ENCODE results near the gene ZNF503.

The ZNF503 gene

GRCh38 chr10:75434291-75434690 is 32.7 kb upstream of the ZNF503 start:
- Histone ChIP-seq H3K9me3 (ENCODE audit: insufficient read depth, low read length) (no peaks in the 10 kb centered on the region), H3K4me3 (ENCODE audit: low read length) (no peak overlapping the region), H3K36me3 (replicated peaks; ENCODE audit: low read depth, low read length) (no peaks in the 10 kb centered on the region), H3K27ac (ENCODE audit: low read length) (no peak overlapping the region), H4K20me1 (ENCODE audit: insufficient read depth, low read length) (no peaks in the 10 kb centered on the region), H3K9ac (ENCODE audit: low read length) (no peak overlapping the region), H3K4me1 (ENCODE audit: low read length) (no peaks in the 10 kb centered on the region), H3K4me2 (ENCODE audit: low read length) (no peak overlapping the region), H3K79me2 (ENCODE audit: low read length) (no peaks in the 10 kb centered on the region), H3K27me3 (ENCODE audit: low read depth, low read length) (no peaks in the 10 kb centered on the region; the same call in 1 of the 2 replicates), H2AFZ (ENCODE audit: low read depth, low read length) (no peak overlapping the region)
- TF ChIP-seq EZH2phosphoT487 (IDR thresholded peaks at IDR 0.05; ENCODE audit: low read depth): no peak
- TF ChIP-seq CTCF (IDR thresholded peaks at IDR 0.05; ENCODE audit: low read depth, low read length): no peak

- Histone ChIP-seq H3K27ac (ENCODE audit: low read length) (no peak overlapping the region), H3K36me3 (replicated peaks; ENCODE audit: low read depth, low read length) (no peaks in the 10 kb centered on the region), H3K27me3 (ENCODE audit: low read depth, low read length) (no peaks in the 10 kb centered on the region; the same call in 1 of the 2 replicates), H3K79me2 (ENCODE audit: low read length) (no peaks in the 10 kb centered on the region), H3K4me2 (ENCODE audit: low read length) (no peak overlapping the region), H2AFZ (ENCODE audit: low read depth, low read length) (no peak overlapping the region), H3K4me1 (ENCODE audit: low read length) (no peaks in the 10 kb centered on the region), H4K20me1 (ENCODE audit: insufficient read depth, low read length) (no peaks in the 10 kb centered on the region), H3K9me3 (ENCODE audit: insufficient read depth, low read length) (no peaks in the 10 kb centered on the region), H3K4me3 (ENCODE audit: low read length) (no peak overlapping the region), H3K9ac (ENCODE audit: low read length) (no peak overlapping the region)
- no peak for TF ChIP-seq EZH2phosphoT487 (IDR thresholded peaks at IDR 0.05; ENCODE audit: low read depth)
- TF ChIP-seq CTCF (IDR thresholded peaks at IDR 0.05; ENCODE audit: low read depth, low read length): no peak
Measured at GRCh38 chr10:75433216-75433615, 31.7 kb upstream of the ZNF503 start.

- Histone ChIP-seq H2AFZ (ENCODE audit: low read depth, low read length) (no peak overlapping the region), H3K4me1 (ENCODE audit: low read length) (no peaks in the 10 kb centered on the region), H3K4me2 (ENCODE audit: low read length) (no peak overlapping the region), H4K20me1 (ENCODE audit: insufficient read depth, low read length) (no peaks in the 10 kb centered on the region), H3K9ac (ENCODE audit: low read length) (no peak overlapping the region), H3K79me2 (ENCODE audit: low read length) (no peaks in the 10 kb centered on the region), H3K27me3 (ENCODE audit: low read depth, low read length) (no peaks in the 10 kb centered on the region; the same call in 1 of the 2 replicates), H3K4me3 (ENCODE audit: low read length) (no peak overlapping the region), H3K9me3 (ENCODE audit: insufficient read depth, low read length) (no peaks in the 10 kb centered on the region), H3K36me3 (replicated peaks; ENCODE audit: low read depth, low read length) (no peaks in the 10 kb centered on the region), H3K27ac (ENCODE audit: low read length) (no peak overlapping the region)
- no peak for TF ChIP-seq EZH2phosphoT487 (IDR thresholded peaks at IDR 0.05; ENCODE audit: low read depth)
- TF ChIP-seq CTCF (IDR thresholded peaks at IDR 0.05; ENCODE audit: low read depth, low read length): no peak
Measured at GRCh38 chr10:75432763-75433162, 31.2 kb upstream of the ZNF503 start.

- TF ChIP-seq EZH2phosphoT487 (IDR thresholded peaks at IDR 0.05; ENCODE audit: low read depth): no peak
- TF ChIP-seq CTCF (IDR thresholded peaks at IDR 0.05; ENCODE audit: low read depth, low read length): no peak
- no peak overlapping the region for H2AFZ ChIP-seq (ENCODE audit: low read depth, low read length)
- H4K20me1 ChIP-seq (ENCODE audit: insufficient read depth, low read length): no peaks in the 10 kb centered on the region
- H3K4me3 ChIP-seq (ENCODE audit: low read length): no peak overlapping the region
- no peak overlapping the region for H3K9ac ChIP-seq (ENCODE audit: low read length)
- no peaks in the 10 kb centered on the region for H3K9me3 ChIP-seq (ENCODE audit: insufficient read depth, low read length)
- no peaks in the 10 kb centered on the region for H3K79me2 ChIP-seq (ENCODE audit: low read length)
- H3K4me1 ChIP-seq (ENCODE audit: low read length): no peaks in the 10 kb centered on the region
- H3K27me3 ChIP-seq (ENCODE audit: low read depth, low read length): no peaks in the 10 kb centered on the region; the same call in 1 of the 2 replicates
- H3K27ac ChIP-seq (ENCODE audit: low read length): no peak overlapping the region
- H3K36me3 ChIP-seq (replicated peaks; ENCODE audit: low read depth, low read length): no peaks in the 10 kb centered on the region
- no peak overlapping the region for H3K4me2 ChIP-seq (ENCODE audit: low read length)
Measured at GRCh38 chr10:75432176-75432575, 30.6 kb upstream of the ZNF503 start.

All from OCI-LY3 (cell line).